A549 (cell line): ENCODE data around the gene ACTN1. TPM values are rescaled to one million over a fixed set of nuclear protein-coding genes. Genes with fewer than 3 reads are reported as not detected.

Experiments used
- ATAC-seq, 2 experiments: fragments of 200-7000 bp in 1 of 2; fragments of >200 bp in 1 of 2; cut with Nextera tagmentation in 1 of 2; cut with Tn5 transposase in 1 of 2; 3 replicates each; pipeline versions ENCODE4 v1.8.0 to v1.9.1; 2018 to 2020; ENCODE audit warnings: mild to moderate bottlenecking in 1 of 2, moderate library complexity in 1 of 2
- CTCF ChIA-PET: fragments of 300-600 bp; sonication (Branson Sonifier 250); formaldehyde crosslinking; extraction: SDS; loops from one replicate; lab custom pipeline; 2021; ENCODE audit warnings: antibody characterized with exemption, inconsistent platforms; lab: Yijun Ruan, JAX
- POLR2A ChIA-PET: fragments of 350-600 bp; formaldehyde crosslinking; extraction: SDS; loops from one replicate; lab custom pipeline; 2021; ENCODE audit warnings: antibody characterized with exemption, inconsistent platforms; lab: Yijun Ruan, JAX
- DNase-seq, 2 experiments: peaks; one replicate each; pipeline versions ENCODE4 v3.0.0 to v3.0.0-alpha.2; 2011 to 2016; ENCODE audit warnings: low read depth in 1 of 2, low spot score in 1 of 2
- FAIRE-seq: peaks from 2 replicates; lab custom pipeline; 2011; peaks lifted over from hg19 to GRCh38; lab: Jason Lieb, UNC
- H3K27ac ChIP-seq, 2 experiments: fragments of >200 bp; sonication (Bioruptor Twin); formaldehyde crosslinking; 3 replicates each; pipeline ENCODE4 v1.5.1; 2016 to 2017
- H3K4me1 ChIP-seq: fragments of >200 bp; sonication (Bioruptor Twin); formaldehyde crosslinking; 3 replicates; pipeline ENCODE4 v1.6.1; 2016
- H3K4me2 ChIP-seq: fragments of >200 bp; sonication (Bioruptor Twin); formaldehyde crosslinking; 3 replicates; pipeline ENCODE4 v1.6.1; 2016
- H3K4me3 ChIP-seq: fragments of >200 bp; sonication (Bioruptor Twin); formaldehyde crosslinking; 3 replicates; pipeline ENCODE4 v1.5.1; 2016
- H3K9me3 ChIP-seq: fragments of >200 bp; sonication (Bioruptor Twin); formaldehyde crosslinking; 3 replicates; pipeline ENCODE4 v1.6.1; 2016
- CEBPB ChIP-seq, 2 experiments: fragments of >200 bp in 1 of 2; sonication (Bioruptor Twin) in 1 of 2; formaldehyde crosslinking in 1 of 2; IDR thresholded peaks; 2 replicates each; pipeline ENCODE4 v1.6.1; 2012 to 2016
- CHD2 ChIP-seq: fragments of 150-350 bp; IDR thresholded peaks from 2 replicates; pipeline ENCODE4 v1.6.1; 2014; ENCODE audit warnings: low read length; ENCODE audit not compliant: partially characterized antibody
- CTCF ChIP-seq: fragments of >200 bp; sonication (Bioruptor Twin); formaldehyde crosslinking; IDR thresholded peaks from 3 replicates; pipeline ENCODE4 v1.5.1; 2016
- ELK1 ChIP-seq: fragments of 150-350 bp; IDR thresholded peaks from 2 replicates; pipeline ENCODE4 v1.6.1; 2014; ENCODE audit warnings: low read depth, mild to moderate bottlenecking, low read length
- FOXS1 ChIP-seq: fragments of 250-450 bp; sonication (Bioruptor Pico); IDR thresholded peaks from 2 replicates; pipeline ENCODE4 v1.5.0; 2020; ENCODE audit warnings: mild to moderate bottlenecking, moderate library complexity
- HDAC2 ChIP-seq: fragments of 200-600 bp; sonication (generic); IDR thresholded peaks from 2 replicates; pipeline ENCODE4 v1.6.1; 2016
- HES2 ChIP-seq: fragments of >200 bp; sonication (Bioruptor Twin); formaldehyde crosslinking; IDR thresholded peaks from 2 replicates; pipeline ENCODE4 v1.6.1; 2016
- HEYL ChIP-seq: fragments of 250-450 bp; sonication (Bioruptor Pico); IDR thresholded peaks from 2 replicates; pipeline ENCODE4 v1.8.0; 2021; ENCODE audit warnings: mild to moderate bottlenecking, moderate library complexity
- HOXA7 ChIP-seq: fragments of 250-450 bp; sonication (Bioruptor Pico); IDR thresholded peaks from 2 replicates; pipeline ENCODE4 v1.5.0; 2020; ENCODE audit warnings: mild to moderate bottlenecking, moderate library complexity
- HOXB5 ChIP-seq: fragments of 250-450 bp; sonication (Bioruptor Pico); IDR thresholded peaks from 2 replicates; pipeline ENCODE4 v1.5.0; 2020; ENCODE audit warnings: mild to moderate bottlenecking, moderate library complexity
- KDM5A ChIP-seq: fragments of 200-600 bp; sonication (generic); IDR thresholded peaks from 2 replicates; pipeline ENCODE4 v1.6.1; 2016; ENCODE audit warnings: antibody characterized with exemption, mild to moderate bottlenecking
- MAFK ChIP-seq: fragments of 450-650 bp; IDR thresholded peaks from 2 replicates; pipeline ENCODE4 v1.6.1; 2014; ENCODE audit not compliant: partially characterized antibody
- MYC ChIP-seq: IDR thresholded peaks from 2 replicates; pipeline ENCODE4 v1.6.1; 2012; ENCODE audit warnings: mild to moderate bottlenecking, inconsistent platforms, low read length, improper control_type of control experiment, borderline replicate concordance
- NFE2L2 ChIP-seq: fragments of 150-350 bp; conservative IDR thresholded peaks from 2 replicates; pipeline ENCODE4 v1.6.1; 2014; ENCODE audit warnings: low read length
- NPAS2 ChIP-seq: fragments of 250-450 bp; sonication (Bioruptor Pico); IDR thresholded peaks from 2 replicates; pipeline ENCODE4 v1.8.0; 2022; ENCODE audit warnings: mild to moderate bottlenecking, moderate library complexity, borderline replicate concordance
- PBX3 ChIP-seq: IDR thresholded peaks from 2 replicates; pipeline ENCODE4 v1.6.1; 2012
- PHF8 ChIP-seq: fragments of 200-600 bp; sonication (generic); IDR thresholded peaks from 2 replicates; pipeline ENCODE4 v1.6.1; 2016; ENCODE audit warnings: low read depth, mild to moderate bottlenecking, antibody characterized with exemption, moderate library complexity, borderline replicate concordance
- RAD21 ChIP-seq, 2 experiments: fragments of >200 bp in 1 of 2; sonication (Bioruptor Twin) in 1 of 2; formaldehyde crosslinking in 1 of 2; IDR thresholded peaks in 1 of 2; conservative IDR thresholded peaks in 1 of 2; 2 replicates in 1 of 2; 3 replicates in 1 of 2; pipeline ENCODE4 v1.6.1; 2012 to 2018; ENCODE audit warnings: inconsistent platforms in 1 of 2
- RCOR1 ChIP-seq: fragments of 150-350 bp; IDR thresholded peaks from 2 replicates; pipeline ENCODE4 v1.6.1; 2014; ENCODE audit warnings: antibody characterized with exemption, low read length, low read depth
- RFX5 ChIP-seq: fragments of 450-650 bp; IDR thresholded peaks from 2 replicates; pipeline ENCODE4 v1.7.1; 2014; ENCODE audit warnings: antibody characterized with exemption, mild to moderate bottlenecking, moderate library complexity
- RNF2 ChIP-seq: fragments of 200-600 bp; sonication (generic); IDR thresholded peaks from 2 replicates; pipeline ENCODE4 v1.6.1; 2016; ENCODE audit warnings: low read depth, mild to moderate bottlenecking, antibody characterized with exemption, moderate library complexity, borderline replicate concordance
- ZNF302 ChIP-seq: fragments of 250-450 bp; sonication (Bioruptor Pico); IDR thresholded peaks from 2 replicates; pipeline ENCODE4 v1.9.0; 2021; ENCODE audit warnings: inconsistent platforms, mild to moderate bottlenecking, moderate library complexity
- WGBS: methylation state at CpG from one replicate; pipeline ENCODE4 v1.1.6; 2017; ENCODE audit errors: missing lambda C conversion rate; 5-methylcytosine and 5-hydroxymethylcytosine counted together
- polyA plus RNA-seq, 4 experiments: library from polyadenylated mRNA; depleted of rRNA in 3 of 4; stranded (reverse); fragments of >200 nt; fragmentation: RNase III in 1 of 4; extraction: RNeasy Plus Mini Kit Qiagen cat#74134 plus additional on column Dnase treatment in 1 of 4; gene quantifications; 2 replicates in 3 of 4; 3 replicates in 1 of 4; pipeline ENCODE4 v1.2.3, GENCODE V29; 2011 to 2017
- TF ChIP-seq, protein P1 (sequence below): fragments of >200 bp; sonication (Bioruptor Twin); formaldehyde crosslinking; IDR thresholded peaks from 3 replicates; pipeline ENCODE4 v1.6.1; 2016
- TF ChIP-seq, protein P2 (sequence below): IDR thresholded peaks from 2 replicates; pipeline ENCODE4 v1.6.1; 2012
- TF ChIP-seq, protein P3 (sequence below): fragments of 250-450 bp; sonication (Bioruptor Pico); IDR thresholded peaks from 2 replicates; pipeline ENCODE4 v1.5.0; 2020; ENCODE audit warnings: low read depth, mild to moderate bottlenecking, moderate library complexity

The ACTN1 gene
- polyA plus RNA-seq, 2 of the 4 experiments (the other 2 are of a cell fraction), result 208 to 245 TPM

DNA sequence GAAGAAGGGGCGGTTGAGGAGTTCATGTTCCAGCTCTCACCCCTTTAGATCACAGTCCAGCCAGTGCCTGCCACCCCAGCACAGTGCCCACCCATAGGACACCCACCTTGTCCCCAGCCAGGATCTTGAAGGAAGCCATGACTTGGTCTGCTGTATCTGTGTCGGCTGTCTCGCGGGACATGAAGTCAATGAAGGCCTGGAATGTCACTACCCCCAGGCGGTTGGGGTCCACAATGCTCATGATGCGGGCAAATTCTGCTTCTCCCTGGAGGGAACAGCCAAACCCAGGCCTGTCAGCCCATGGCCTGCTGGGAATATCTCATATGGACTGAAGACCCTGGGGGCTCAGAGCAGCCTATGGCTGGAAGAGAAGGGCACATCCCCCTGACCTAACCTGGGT is 102.1 kb downstream of the ACTN1 start:
- Histone ChIP-seq H3K27ac (no peak overlapping the region), H3K4me3 (no peak overlapping the region), H3K4me1 (no peaks in the 10 kb centered on the region; the same call in 2 of the 3 replicates), H3K4me2 (no peak overlapping the region), H3K9me3 (no peaks in the 10 kb centered on the region)
- ATAC-seq (no peak), FAIRE-seq (no peak), DNase-seq (no peak)
- CTCF ChIA-PET, result interaction anchor here (1.1 kb wide), 1 partner anchor 14 kb away, joined by 3 read pairs; no protein-coding TSS in a partner anchor
- POLR2A ChIA-PET, result no interaction called here
- TF ChIP-seq PBX3 (no peak), HDAC2 (no peak), NPAS2 (CRISPR knock-in tag) (no peak), RFX5 (no peak), KDM5A (no peak), HEYL (no peak), HOXA7 (CRISPR knock-in tag) (no peak), CTCF (no peak), FOXS1 (CRISPR knock-in tag) (no peak), MYC (no peak), NFE2L2 (no peak)
- TF ChIP-seq, protein P1, sequence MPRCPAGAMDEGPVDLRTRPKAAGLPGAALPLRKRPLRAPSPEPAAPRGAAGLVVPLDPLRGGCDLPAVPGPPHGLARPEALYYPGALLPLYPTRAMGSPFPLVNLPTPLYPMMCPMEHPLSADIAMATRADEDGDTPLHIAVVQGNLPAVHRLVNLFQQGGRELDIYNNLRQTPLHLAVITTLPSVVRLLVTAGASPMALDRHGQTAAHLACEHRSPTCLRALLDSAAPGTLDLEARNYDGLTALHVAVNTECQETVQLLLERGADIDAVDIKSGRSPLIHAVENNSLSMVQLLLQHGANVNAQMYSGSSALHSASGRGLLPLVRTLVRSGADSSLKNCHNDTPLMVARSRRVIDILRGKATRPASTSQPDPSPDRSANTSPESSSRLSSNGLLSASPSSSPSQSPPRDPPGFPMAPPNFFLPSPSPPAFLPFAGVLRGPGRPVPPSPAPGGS, result no peak
- TF ChIP-seq, protein P2, sequence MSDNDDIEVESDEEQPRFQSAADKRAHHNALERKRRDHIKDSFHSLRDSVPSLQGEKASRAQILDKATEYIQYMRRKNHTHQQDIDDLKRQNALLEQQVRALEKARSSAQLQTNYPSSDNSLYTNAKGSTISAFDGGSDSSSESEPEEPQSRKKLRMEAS, result no peak
- WGBS, result 98% methylated on average over 5 of the region's 6 CpGs

GRCh38 chr14:68874746-68875155 is 104.4 kb downstream of the ACTN1 start:
- 96% methylated on average over 37 of the region's 37 CpGs for WGBS
- H3K9me3 ChIP-seq, result no peaks in the 10 kb centered on the region
- no peak overlapping the region for H3K4me2 ChIP-seq
- ChIA-PET CTCF (interaction anchor here (1.0 to 5.1 kb wide), 6 partner anchors 8 to 232 kb away, joined by 3 to 33 read pairs (median 4); no protein-coding TSS in a partner anchor), POLR2A (interaction anchor here (0.5 kb wide), 1 partner anchor 15 kb away, joined by 3 read pairs; no protein-coding TSS in a partner anchor)
- no peaks in the 10 kb centered on the region for H3K4me1 ChIP-seq
- ATAC-seq (no peak), DNase-seq (no peak), FAIRE-seq (no peak)
- H3K27ac ChIP-seq, result no peak overlapping the region
- TF ChIP-seq, protein P3, sequence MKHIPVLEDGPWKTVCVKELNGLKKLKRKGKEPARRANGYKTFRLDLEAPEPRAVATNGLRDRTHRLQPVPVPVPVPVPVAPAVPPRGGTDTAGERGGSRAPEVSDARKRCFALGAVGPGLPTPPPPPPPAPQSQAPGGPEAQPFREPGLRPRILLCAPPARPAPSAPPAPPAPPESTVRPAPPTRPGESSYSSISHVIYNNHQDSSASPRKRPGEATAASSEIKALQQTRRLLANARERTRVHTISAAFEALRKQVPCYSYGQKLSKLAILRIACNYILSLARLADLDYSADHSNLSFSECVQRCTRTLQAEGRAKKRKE (CRISPR knock-in tag), result no peak
- TF ChIP-seq ELK1 (no peak), MAFK (no peak), RAD21 (conservative IDR thresholded peaks at IDR 0.05 in 1 of 2, IDR thresholded peaks at IDR 0.05 in 1 of 2) (no peak), CHD2 (no peak), PHF8 (no peak), HOXA7 (CRISPR knock-in tag) (no peak), CEBPB (IDR thresholded peaks at IDR 0.05) (no peak), ZNF302 (no peak), HOXB5 (CRISPR knock-in tag) (no peak), NFE2L2 (no peak), HDAC2 (no peak), RFX5 (no peak), RCOR1 (no peak), RNF2 (no peak), HES2 (no peak)
- H3K4me3 ChIP-seq, result no peak overlapping the region
